Mucosa of rectum (tissue), 2 donors: ENCODE measurements around the gene HCRTR1.
A peak's percentile ranks its signal among the peaks of the same experiment; 100 is the strongest.

Source experiments
- H3K27ac ChIP-seq, 2 donors: one replicate each; pipeline ENCODE4 v1.7.0; 2013; ENCODE audit warnings: inconsistent platforms in 2 of 2, low read depth in 2 of 2, low read length in 2 of 2
- H3K27me3 ChIP-seq, 2 donors: one replicate each; pipeline ENCODE4 v1.7.0; 2013; ENCODE audit warnings: low read length in 2 of 2; ENCODE audit not compliant: control insufficient read depth in 2 of 2, insufficient read depth in 2 of 2
- H3K36me3 ChIP-seq, 2 donors: one replicate each; pipeline ENCODE4 v1.7.0; 2013; ENCODE audit warnings: low read length in 2 of 2; ENCODE audit not compliant: control insufficient read depth in 2 of 2, insufficient read depth in 2 of 2
- H3K4me1 ChIP-seq, 2 donors: one replicate each; pipeline ENCODE4 v1.7.0; 2013; ENCODE audit warnings: low read length in 2 of 2, mild to moderate bottlenecking in 1 of 2; ENCODE audit not compliant: control insufficient read depth in 2 of 2, insufficient read depth in 2 of 2
- H3K4me3 ChIP-seq, 2 donors: one replicate each; pipeline ENCODE4 v1.7.0; 2013; ENCODE audit warnings: low read length in 2 of 2
- H3K9ac ChIP-seq, 2 donors: one replicate each; pipeline ENCODE4 v1.7.0; 2013; ENCODE audit warnings: low read length in 2 of 2, low read depth in 1 of 2, mild to moderate bottlenecking in 1 of 2
- H3K9me3 ChIP-seq, 2 donors: one replicate each; pipeline ENCODE4 v1.7.0; 2013; ENCODE audit warnings: low read length in 2 of 2; ENCODE audit not compliant: control insufficient read depth in 2 of 2
- donor health status: healthy.
- donor health status: Normal muscosa, but diverticular disease.

HCRTR1 gene

GRCh38 chr1:31574749-31575368, 42.6 kb upstream of the HCRTR1 start:
- H3K9ac ChIP-seq, result peak overlapping the region; percentile 29 to 87
- H3K4me1 ChIP-seq, result peaks cover 27 to 51% of the 10 kb centered on the region in 2 donors
- peak overlapping the region; percentile 44 to 59 for H3K4me3 ChIP-seq

GRCh38 chr1:31575369-31576140, 41.9 kb upstream of the HCRTR1 start:
- Histone ChIP-seq H3K27ac (peak overlapping the region; percentile 97), H3K9ac (peak overlapping the region; percentile 68 to 87), H3K9me3 (no peaks in the 10 kb centered on the region), H3K27me3 (no peaks in the 10 kb centered on the region), H3K36me3 (peaks cover 0 to 6% of the 10 kb centered on the region in 2 donors), H3K4me1 (peaks cover 27 to 55% of the 10 kb centered on the region in 2 donors), H3K4me3 (peak overlapping the region; percentile 64 to 88)

More at GRCh38 chr1:31574749-31575368, 42.6 kb upstream of the HCRTR1 start:
- Histone ChIP-seq H3K36me3 (peaks cover 4 to 6% of the 10 kb centered on the region in 2 donors), H3K27ac (peak overlapping the region; percentile 97), H3K9me3 (no peaks in the 10 kb centered on the region), H3K27me3 (no peaks in the 10 kb centered on the region)

- Histone ChIP-seq H3K36me3 (peaks cover 0 to 6% of the 10 kb centered on the region in 2 donors), H3K9me3 (no peaks in the 10 kb centered on the region), H3K4me1 (peaks cover 27 to 58% of the 10 kb centered on the region in 2 donors), H3K27me3 (no peaks in the 10 kb centered on the region), H3K4me3 (peak within 1 kb of the TSS; percentile 88 to 94), H3K9ac (peak within 1 kb of the TSS; percentile 87 to 97), H3K27ac (peak within 1 kb of the TSS; percentile 97)
Measured at GRCh38 chr1:31576201-31576669, 41.3 kb upstream of the HCRTR1 start, which contains the start of gene TINAGL1. TINAGL1 (plus strand) TSS chr1:31576515; CDS start chr1:31577149, 634 bp downstream.

GRCh38 chr1:31576743-31577455, 40.6 kb upstream of the HCRTR1 start:
- no peaks in the 10 kb centered on the region for H3K9me3 ChIP-seq
- H3K27me3 ChIP-seq, result no peaks in the 10 kb centered on the region
- peaks cover 0 to 6% of the 10 kb centered on the region in 2 donors for H3K36me3 ChIP-seq
- peak overlapping the region; percentile 88 to 94 for H3K4me3 ChIP-seq
- H3K27ac ChIP-seq, result peak overlapping the region; percentile 97
- peaks cover 27 to 65% of the 10 kb centered on the region in 2 donors for H3K4me1 ChIP-seq
- peak overlapping the region; percentile 87 to 97 for H3K9ac ChIP-seq

GRCh38 chr1:31577515-31578192, 39.8 kb upstream of the HCRTR1 start:
- Histone ChIP-seq H3K27ac (peak overlapping the region; percentile 97), H3K4me3 (peak overlapping the region; percentile 88 to 94), H3K36me3 (peaks cover 0 to 6% of the 10 kb centered on the region in 2 donors), H3K27me3 (no peaks in the 10 kb centered on the region), H3K9ac (peak overlapping the region; percentile 87 to 97), H3K4me1 (peaks cover 30 to 69% of the 10 kb centered on the region in 2 donors), H3K9me3 (no peaks in the 10 kb centered on the region)

GRCh38 chr1:31579374-31579773, 38.1 kb upstream of the HCRTR1 start:
- Histone ChIP-seq H3K27me3 (no peaks in the 10 kb centered on the region), H3K4me1 (peaks cover 27 to 71% of the 10 kb centered on the region in 2 donors), H3K27ac (peak overlapping the region; percentile 62 to 68), H3K4me3 (peak overlapping the region; percentile 22 to 23), H3K9ac (peak overlapping the region in 1 of 2 donors; percentile 16), H3K36me3 (peaks cover 10 to 19% of the 10 kb centered on the region in 2 donors), H3K9me3 (no peaks in the 10 kb centered on the region)

GRCh38 chr1:31580513-31580870, 37.0 kb upstream of the HCRTR1 start:
- Histone ChIP-seq H3K4me1 (peaks cover 29 to 63% of the 10 kb centered on the region in 2 donors), H3K27ac (peak overlapping the region; percentile 62 to 68)

GRCh38 chr1:31580891-31581603, 36.4 kb upstream of the HCRTR1 start:
- Histone ChIP-seq H3K27ac (peak overlapping the region; percentile 48 to 68), H3K9ac (peak overlapping the region in 1 of 2 donors; percentile 41), H3K36me3 (peaks cover 24 to 32% of the 10 kb centered on the region in 2 donors), H3K27me3 (no peaks in the 10 kb centered on the region), H3K4me1 (peaks cover 25 to 57% of the 10 kb centered on the region in 2 donors), H3K4me3 (no peak overlapping the region), H3K9me3 (no peaks in the 10 kb centered on the region)

More at GRCh38 chr1:31580513-31580870, 37.0 kb upstream of the HCRTR1 start:
- Histone ChIP-seq H3K36me3 (peaks cover 21 to 30% of the 10 kb centered on the region in 2 donors), H3K9ac (peak overlapping the region in 1 of 2 donors; percentile 41), H3K9me3 (no peaks in the 10 kb centered on the region), H3K27me3 (no peaks in the 10 kb centered on the region), H3K4me3 (peak overlapping the region in 1 of 2 donors; percentile 27)
